Measurements from ENCODE around the gene VPS16.

DNA sequence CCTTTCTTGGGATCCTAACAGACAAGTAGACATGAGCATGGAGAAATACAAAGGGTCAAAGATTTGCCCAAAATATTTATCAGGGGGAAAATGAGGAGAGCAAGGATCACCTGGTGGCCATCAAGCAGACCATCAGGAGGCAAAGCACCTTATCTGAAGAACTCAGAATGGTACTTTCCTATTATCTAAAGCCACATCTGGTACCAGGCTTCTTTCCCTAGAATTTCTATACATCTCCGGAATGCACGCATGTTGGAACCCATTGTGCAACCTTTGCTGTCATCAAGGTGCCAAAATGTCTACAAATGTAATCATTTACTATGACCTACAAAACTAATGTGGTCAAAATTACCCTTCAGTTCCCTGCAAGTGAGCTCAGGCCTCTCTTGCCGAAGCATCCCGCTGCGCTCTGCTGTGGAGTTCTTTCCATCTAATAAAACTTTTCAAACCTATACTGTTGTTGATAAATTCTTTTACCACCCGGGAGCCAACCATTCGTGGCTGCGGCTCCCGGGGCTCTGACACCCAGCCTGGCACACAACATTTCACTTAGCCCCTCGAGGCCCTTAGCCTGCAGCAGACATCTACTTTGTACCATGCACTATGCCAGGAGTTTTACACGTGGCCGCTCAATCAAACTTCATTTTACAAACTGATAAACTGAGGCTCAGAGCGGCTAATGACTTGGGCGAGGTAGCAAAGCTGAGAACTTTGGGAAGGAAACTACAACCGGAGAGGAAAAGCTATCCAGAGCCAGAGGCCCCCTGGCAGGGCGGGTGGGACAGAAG, 36.3 kb upstream of the VPS16 start:
- TF ChIP-seq POLR2A (IDR thresholded peaks at IDR 0.05; ENCODE audit: low read length) = no peak
- no peak for TF ChIP-seq GATA1 (IDR thresholded peaks at IDR 0.05; ENCODE audit: low read depth, low read length)
